GM20000 (cell line): Measurements from ENCODE around the gene RHBDL2.

Experiments
- DNase-seq: peaks from one replicate; pipeline ENCODE4 v3.0.0; 2012; ENCODE audit warnings: low spot score
- CTCF ChIP-seq: IDR thresholded peaks from 2 replicates; pipeline ENCODE4 v1.5.1; 2012; ENCODE audit warnings: mild to moderate bottlenecking, control low read depth; ENCODE audit errors: extremely low read depth, missing control alignments

RHBDL2 gene

GRCh38 chr1:38873027-38873969 lies 68.3 kb downstream of the RHBDL2 start, which contains the start of gene MYCBP:
TSS of gene MYCBP (minus strand) at chr1:38873348. CDS start at chr1:38873305, 43 bp downstream.
- TF ChIP-seq CTCF, result no peak
- peak; percentile 99 for DNase-seq

GRCh38 chr1:38872401-38873026 lies 69.1 kb downstream of the RHBDL2 start:
- DNase-seq, result peak; percentile 61
- TF ChIP-seq CTCF, result no peak

GRCh38 chr1:38870996-38871395 lies 70.6 kb downstream of the RHBDL2 start:
- DNase-seq, result no peak
- no peak for TF ChIP-seq CTCF

GRCh38 chr1:38867208-38867607 lies 74.4 kb downstream of the RHBDL2 start:
- no peak for DNase-seq
- TF ChIP-seq CTCF, result no peak

- TF ChIP-seq CTCF, result no peak
These were observed 76.4 kb downstream of the RHBDL2 start for GRCh38 chr1:38865112-38865715.

DNA sequence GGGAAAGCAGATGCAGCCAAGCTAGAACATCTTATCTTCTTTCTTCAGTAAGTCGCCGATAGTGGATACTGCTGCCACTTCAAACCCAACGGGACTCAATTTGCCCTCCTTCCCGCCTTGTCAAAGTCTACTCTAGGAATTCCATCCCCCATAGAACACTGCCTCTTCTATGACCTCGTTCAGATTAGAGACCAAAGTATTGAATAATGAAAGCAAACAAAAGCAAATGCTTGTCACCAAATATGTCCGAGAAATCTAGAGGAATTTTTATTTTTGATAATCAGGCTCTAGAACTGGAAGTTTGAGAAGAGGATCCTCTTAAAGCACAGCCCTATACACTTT lies 81.2 kb downstream of the RHBDL2 start:
- TF ChIP-seq CTCF, result no peak
- no peak for DNase-seq

More at GRCh38 chr1:38865112-38865715, 76.4 kb downstream of the RHBDL2 start:
- no peak for DNase-seq
